ENCODE measurements around the gene GRB10.

- TF ChIP-seq POLR2AphosphoS5 (IDR thresholded peaks at IDR 0.05; ENCODE audit: low read depth, low read length) (no peak), POLR2A (IDR thresholded peaks at IDR 0.05; ENCODE audit: low read depth, low read length) (no peak), TAF1 (IDR thresholded peaks at IDR 0.05; ENCODE audit: borderline replicate concordance, low read depth, low read length) (no peak)
Measured at GRCh38 chr7:50667338-50667737, 115.4 kb downstream of the GRB10 start.

Data from GM12892 (cell line).